ENCODE data around the gene TRPC4AP.

TRPC4AP gene

DNA sequence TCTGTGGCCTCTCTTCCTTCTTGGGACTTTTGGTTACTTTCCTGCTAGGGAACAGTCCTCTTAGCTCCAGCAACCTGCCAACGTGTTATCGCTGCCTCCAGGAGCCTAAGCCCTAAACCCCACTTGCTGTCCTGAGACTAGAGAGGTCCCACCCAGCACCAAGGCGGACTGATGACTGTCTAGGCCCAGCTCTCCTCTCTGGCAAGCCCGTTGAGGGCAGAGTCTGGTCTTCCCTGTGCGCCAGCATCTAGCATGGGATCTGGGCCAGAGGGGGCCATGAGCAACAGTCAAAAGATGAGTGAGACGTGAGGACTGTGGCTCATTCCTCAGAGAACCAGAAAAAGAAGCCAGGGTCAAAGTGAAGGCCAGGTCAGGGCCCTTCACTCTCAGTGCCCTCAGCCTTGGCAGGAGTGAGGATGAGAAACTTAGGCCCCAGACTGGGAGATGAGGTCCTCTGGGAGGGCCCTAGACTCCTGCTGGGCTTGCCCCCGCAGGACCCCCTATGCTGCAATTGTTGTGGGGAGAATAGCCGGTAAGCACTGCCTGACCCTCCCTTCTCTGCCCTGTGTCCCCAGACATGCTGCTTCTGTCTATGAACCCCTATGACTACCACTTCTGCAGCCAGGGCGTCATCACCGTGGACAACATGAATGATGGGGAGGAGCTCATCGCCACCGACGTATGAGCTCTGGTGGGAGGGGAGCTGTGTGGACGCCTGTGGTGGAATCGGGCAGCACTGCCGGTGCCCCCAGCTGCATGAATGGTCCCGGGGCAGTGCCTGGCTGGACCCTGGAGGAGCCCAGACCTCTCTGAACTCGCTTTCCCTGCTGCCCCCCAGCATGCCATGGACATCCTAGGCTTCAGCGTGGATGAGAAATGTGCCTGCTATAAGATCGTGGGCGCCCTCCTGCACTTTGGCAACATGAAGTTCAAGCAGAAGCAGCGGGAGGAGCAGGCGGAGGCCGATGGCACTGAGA is 106.0 kb downstream of the TRPC4AP start:
- DNase-seq, result no peak

DNA sequence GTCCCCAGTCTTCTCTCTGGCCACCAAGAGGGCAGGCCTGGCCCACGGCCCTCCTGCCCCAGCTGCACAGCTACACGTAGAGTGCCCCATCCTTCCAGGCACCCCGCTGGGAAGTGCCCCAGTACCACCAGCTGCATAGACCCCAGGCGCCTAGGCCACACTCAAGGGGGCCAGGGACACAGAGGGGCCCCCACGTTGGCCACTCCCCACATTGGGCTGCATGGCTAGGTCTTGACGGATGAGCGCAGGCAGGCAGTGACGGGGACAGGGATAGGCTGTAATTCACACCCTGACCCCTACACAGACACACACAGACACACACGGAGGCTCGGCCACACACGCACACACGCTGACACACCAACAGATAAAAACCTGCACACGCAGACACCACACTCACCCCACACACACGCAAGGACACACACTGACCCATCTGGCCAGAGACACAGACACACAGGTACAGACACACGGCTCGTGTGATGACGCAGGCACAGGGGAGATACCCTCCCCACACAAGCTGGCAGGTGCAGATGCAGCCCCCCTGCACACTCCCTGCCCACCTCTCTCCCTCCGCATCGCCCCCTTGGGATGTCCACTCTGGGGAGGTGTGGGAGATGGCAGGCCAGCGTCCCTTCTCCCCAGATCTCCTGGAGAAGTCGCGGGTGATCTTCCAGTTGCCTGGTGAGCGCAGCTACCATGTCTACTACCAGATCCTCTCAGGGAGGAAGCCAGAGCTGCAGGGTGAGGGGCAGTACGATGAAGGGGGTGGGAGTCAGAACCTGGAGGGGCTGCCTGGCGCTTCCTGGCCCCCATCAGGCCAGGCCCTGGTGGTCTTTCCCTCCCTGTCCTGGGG is 106.9 kb downstream of the TRPC4AP start:
- no peak for DNase-seq

DNA sequence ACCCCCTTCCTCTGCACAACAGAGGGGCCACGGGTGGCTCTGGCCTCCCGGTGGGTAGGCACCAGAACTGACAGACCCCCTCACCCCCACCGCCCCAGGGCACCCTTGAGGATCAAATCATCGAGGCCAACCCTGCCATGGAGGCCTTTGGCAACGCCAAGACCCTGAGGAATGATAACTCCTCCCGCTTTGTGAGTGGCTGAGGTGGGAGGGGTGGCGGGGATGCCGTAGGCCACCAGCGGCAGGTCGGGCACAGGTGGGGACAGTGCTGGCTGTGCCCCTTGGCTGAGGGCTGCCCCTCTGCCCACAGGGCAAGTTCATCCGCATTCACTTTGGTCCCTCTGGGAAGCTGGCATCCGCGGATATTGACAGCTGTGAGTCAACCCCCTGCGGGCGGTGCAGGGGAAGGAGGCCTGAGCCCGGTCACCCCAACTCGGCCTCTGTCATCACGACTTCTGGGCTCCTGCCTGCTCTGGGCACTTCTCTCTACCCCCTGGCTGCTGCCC is 107.8 kb downstream of the TRPC4AP start:
- DNase-seq, result no peak

DNA sequence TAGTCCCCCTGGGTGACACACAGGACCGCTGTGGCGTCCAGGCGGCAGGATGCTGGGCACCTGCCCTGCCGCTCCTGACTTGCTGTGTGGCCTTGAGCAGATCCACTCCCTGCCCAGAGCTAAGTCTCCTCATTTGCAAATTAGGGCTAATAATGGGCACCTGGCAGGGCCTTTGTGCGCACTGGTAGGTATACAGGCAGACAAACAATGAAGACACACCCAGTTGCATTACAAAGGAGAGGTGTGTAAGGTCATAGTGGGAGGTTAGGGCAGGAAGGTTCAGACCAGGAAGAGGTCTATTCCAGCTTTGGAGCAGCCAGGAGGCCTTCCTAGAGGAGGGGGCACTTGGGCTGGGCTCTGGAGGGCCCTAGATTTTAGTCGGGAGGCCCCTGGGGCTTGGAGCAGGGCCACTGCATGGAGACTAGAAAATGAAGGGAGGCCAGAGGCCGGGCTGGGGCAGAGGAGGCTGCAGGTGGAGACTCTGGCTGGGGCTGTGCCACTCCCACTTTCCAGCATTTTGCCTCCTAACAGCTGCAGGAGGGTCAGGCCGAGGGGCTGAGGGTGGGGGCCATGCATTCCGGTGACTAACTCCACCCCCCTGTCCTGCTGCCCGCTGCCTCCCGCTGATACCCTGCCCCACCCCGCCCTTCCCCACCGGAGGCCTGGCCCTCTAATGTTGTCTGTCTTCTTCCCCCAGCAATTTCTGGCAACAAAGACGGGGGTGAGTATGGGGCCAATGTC is 108.4 kb downstream of the TRPC4AP start:
- DNase-seq, result no peak

DNA sequence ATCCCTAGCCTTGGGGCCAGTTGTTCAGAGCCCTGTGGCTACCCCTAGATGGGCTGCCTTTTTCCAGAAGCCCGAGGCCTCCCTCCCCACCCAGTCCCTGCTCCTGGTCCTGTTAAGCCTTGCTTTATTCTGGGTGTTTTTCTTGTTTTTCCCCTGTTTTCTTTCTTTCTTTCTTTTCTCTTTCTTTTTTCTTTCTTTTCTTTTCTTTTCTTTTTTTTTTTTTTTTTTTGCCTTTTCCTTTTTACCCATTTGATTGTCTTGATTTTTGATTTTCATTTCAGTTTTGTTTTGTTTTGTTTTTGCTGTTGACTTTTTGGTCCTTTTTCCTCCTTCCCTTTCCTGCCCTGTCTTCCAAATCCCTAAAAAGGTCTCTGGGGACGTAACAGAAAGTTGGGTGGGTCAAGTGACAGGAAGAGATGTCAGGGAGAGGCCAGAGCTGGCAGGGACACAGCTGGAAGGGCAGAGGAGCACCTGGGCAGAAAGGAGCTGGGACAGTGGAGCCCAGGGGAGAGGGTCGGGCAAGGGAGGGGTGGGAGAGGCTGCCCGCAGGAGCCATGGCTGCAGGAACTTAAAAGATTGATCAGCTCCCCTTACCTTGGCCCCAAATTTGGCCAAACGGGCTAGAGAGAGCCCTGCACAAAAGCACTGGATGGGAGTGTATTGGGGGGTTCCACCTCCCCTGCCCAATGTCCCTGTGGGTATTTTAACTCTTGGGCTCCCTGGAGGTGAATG is 109.4 kb downstream of the TRPC4AP start:
- DNase-seq, result no peak

DNA sequence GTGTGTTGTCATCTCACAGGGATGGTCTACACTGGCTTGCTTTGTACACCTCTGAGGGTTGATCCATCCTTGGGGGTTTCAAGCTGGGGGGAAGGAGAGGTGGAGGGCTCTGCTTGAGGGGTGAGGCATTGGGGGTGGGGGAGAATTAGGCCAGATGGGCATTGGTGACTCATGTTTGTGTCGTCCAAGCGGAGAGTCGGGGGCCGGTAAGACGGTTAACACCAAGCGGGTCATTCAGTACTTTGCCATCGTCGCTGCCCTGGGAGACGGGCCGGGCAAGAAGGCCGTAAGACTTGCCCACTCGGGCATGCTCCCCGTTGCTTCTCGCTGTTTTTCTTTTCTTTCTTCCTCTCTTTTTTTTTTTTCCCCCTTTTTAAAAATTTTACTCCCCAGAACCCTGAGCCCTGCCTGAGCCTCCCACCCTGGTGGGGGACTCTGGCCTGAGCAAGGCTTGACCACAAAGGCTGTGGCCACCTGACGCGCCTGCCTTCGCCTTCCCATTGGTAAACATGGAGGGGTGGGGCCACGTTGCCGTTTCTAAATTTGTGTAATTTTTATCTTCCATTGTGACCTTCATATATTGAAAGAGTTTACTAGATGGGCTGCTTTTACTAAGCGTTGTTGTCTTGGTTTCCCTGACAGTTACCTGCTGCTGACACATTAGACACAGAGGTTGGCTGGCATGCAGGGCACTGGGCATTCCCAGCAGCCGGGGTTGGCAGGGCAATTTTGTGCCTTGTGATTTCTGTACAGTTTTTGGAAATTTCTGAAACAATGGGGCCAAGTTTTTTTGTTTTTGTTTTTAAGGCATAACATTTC is 110.1 kb downstream of the TRPC4AP start:
- no peak for DNase-seq

DNA sequence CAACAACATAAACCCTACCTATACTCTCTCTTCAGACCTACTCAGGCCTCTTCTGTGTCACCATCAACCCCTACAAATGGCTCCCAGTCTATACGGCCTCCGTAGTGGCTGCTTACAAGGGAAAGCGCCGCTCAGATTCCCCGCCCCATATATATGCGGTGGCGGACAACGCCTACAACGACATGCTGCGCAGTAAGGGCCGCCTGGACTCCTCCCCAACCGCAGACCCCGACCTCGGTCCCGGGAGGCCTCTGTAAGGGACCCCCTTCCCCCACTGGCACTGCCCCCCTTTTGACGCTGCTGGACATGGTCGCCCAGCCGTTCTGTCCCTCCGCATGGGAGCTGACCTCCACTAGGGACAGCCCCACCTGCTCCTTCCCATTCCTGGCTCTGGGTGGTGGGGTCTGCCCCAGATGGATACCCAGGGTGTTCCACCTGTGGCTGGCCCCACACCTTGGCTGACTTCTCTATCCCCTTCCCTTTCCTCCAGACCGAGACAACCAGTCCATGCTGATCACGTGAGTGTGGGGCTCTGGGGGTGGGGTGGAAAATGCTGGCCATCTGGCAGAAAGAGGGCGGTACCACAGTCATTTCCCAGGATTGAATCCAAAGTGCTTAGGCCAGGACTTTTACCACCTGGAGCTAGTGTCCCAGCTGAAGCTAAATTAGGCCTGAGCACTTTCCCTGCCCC is 111.9 kb downstream of the TRPC4AP start:
- DNase-seq, result no peak

DNA sequence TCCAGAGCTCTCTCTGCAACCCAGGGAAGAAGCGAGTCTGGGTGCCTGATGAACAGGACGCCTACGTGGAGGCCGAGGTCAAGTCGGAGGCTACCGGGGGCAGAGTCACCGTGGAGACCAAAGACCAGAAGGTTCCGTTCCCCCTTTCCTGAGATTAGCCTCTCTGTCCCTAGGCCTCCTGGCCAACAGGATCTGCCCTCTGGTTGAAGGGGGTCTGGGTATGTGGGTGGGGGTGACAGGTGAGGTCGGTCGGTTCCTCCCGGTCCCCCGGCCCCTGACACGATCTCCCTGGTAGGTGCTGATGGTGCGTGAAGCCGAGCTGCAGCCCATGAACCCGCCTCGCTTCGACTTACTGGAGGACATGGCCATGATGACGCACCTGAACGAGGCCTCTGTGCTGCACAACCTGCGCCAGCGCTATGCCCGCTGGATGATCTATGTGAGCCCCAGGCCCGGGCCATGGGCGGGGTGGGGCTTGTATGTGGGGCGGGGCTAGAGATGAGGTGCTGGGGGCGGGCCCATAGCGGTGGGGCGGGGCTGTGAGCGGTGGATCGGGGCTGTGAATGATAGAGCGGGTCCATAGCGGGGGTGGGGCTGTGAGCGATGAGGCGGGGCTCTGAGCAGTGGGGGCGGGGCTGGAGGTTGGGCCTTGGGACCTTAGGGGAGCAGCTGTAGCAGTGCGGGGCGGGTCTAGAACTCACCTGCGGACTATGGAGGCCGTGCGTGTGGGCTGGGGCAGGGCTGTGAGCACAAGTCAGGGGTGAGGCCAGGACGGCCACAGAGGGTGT is 113.0 kb downstream of the TRPC4AP start:
- DNase-seq, result no peak

DNA sequence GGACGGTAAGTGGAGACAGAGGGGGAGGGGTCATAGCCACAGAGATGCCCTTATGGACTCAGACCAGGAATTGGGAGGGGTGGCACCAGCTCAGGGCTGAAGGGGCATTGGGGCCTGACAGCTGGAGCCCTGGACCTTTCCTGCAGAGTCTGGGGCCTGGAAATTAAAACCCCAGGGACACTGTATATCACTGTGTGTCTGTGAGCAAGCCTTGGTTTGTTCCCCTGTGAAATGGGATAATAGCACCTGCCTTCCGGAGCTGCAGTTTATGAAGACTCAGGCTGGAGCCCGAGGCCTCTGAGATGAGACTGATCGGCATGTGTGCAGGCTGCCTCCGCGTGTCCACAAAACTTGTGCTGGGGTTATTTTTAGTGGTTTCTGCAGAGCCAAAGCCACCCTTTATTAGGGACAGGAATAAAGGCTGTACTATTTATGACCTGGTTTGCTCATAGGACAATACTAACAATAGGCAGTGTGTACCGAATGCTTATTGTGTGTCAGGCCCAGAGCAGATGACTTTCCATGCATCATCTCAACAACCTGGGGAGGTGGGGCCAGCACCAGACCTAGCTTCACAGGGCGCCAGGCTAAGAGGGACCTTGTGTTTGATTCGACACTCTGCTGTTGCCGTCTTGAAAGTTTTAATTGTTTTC is 114.4 kb downstream of the TRPC4AP start:
- no peak for DNase-seq

DNA sequence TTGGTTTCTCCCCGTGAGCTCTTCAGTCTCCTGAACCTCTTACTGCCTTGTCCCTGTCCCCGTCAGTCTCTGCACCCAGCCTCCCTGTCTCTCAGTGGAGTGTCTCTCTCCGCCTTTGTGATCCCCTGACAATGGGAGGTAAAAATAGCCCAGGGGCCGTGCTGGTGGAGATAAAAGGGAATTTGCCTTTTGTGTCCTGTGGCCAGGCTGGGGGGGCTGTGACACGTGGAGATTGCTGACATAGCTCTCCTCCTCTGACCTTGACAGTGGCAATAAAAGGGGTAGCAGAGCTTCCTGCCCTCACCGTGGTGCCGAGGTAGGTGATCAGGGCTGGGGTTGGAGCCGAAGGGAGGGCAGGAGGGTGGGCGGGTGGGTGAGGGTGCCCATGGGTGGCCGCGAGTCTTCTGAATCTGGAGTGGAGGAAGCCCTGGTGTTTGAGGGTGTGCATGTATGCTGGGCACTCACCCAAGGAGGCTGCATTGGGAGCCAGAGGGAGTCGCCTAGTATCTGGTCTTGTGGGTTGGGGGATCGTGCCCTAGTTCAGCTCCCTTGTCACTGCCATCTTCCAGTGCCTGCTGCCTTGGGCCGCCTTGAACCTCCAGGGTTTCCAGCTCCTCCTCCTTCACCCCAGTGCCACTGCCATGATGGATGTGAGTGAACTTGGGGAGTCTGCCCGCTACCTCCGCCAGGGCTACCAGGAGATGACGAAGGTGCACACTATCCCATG is 115.1 kb downstream of the TRPC4AP start:
- no peak for DNase-seq

DNA sequence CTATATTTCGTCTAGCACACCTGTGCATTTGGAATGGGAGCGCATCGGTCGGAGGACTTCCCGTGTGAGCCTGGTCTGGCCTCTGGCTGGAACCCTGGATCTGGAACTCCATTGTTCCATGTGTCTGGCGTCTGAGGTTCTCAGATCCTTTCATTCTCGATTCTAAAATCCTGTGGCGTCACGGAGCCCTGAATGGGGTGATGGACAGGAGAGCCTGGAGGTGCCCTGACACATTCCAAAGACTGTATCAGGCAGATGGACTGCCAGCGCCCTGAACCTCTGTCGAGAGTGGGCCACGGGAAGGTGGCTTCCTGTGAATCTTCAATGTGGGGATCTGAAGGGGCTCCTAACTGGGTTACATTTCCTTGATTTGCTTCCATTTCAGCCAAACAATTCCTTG is 116.3 kb downstream of the TRPC4AP start:
- DNase-seq, result no peak

DNA sequence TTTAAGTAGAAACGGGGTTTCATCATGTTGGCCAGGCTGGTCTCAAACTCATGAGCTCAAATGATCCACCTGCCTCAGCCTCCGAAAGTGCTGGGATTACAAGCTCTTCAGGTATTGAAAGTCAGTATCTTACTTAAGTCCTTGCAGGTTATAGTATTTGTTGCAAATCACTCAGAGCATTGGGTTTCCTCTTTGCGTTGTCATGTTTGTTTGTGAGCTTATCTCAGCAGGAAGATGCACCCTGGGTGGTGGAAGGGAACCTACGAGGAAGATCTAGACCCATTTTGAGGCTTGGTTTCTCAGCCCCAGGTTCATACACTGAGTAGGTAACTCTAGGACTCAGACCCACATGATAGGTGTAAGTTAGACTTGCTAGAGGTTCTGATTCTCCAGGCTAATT is 118.4 kb downstream of the TRPC4AP start:
- no peak for DNase-seq

DNA sequence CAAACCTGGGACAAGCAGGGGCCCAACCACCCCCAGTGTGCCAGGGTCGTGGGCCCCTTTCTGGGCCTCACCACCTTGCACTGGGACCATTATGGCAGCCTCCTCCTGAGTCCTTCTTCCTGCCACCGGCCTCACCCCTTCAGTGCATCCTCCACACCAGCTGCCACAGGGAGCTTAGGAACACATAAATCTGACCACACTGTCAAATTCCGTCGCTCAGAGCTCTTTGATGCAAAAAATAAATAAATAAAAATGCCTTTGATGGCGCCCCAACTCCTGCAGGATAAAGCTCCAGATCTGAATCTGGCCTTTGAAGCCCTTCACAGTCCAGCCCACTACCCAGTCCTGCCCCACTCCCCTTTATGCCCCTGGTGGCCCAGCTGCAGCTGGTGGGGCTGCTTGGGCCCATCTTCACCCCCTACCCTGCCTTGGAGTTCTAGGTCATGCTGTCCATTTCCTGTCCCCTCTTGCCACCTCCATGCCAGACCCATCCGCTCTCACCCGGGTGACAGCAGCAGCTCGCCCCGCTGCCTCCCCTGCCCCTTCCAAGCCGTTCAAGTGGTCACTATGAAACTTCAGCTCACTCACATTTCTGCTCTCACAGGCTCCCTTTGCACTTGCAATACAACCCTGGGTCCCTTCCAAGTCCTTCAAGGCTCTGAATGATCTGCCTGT is 120.9 kb downstream of the TRPC4AP start:
- no peak for DNase-seq

DNA sequence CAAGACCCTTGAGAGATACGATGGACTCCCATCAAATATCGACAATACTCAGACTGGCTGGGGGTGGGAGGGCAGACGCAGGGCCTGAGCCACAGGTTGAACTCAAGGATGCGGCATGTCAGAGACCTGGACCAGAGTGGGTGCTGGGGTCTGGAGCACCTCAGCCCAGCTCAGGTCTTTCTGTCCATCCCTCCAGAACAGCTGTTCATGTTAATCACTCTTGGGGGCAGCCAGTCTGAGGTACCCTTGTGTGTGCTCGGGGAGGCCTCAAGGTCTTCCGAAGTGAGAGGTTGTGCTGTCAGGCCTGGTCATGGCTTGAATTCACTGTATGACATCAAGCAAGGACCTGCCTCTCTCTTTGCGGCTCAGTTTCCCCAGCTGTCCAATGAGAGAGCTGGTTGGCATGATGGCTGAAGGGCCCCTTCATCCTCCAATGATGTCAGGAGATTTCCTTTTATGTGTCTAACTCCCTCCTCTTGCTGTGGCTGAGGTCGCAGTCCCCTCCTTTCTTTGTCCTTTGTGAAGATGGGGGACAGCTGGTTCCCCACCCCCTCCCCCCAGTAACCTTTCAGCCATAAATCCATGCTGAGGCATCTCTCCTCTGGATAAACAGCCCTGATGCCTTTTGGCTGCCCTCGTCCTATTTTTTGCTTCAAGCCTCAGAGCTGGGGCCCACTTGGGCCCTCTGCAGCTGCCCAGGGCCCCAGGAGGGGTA is 121.6 kb downstream of the TRPC4AP start:
- no peak for DNase-seq

DNA sequence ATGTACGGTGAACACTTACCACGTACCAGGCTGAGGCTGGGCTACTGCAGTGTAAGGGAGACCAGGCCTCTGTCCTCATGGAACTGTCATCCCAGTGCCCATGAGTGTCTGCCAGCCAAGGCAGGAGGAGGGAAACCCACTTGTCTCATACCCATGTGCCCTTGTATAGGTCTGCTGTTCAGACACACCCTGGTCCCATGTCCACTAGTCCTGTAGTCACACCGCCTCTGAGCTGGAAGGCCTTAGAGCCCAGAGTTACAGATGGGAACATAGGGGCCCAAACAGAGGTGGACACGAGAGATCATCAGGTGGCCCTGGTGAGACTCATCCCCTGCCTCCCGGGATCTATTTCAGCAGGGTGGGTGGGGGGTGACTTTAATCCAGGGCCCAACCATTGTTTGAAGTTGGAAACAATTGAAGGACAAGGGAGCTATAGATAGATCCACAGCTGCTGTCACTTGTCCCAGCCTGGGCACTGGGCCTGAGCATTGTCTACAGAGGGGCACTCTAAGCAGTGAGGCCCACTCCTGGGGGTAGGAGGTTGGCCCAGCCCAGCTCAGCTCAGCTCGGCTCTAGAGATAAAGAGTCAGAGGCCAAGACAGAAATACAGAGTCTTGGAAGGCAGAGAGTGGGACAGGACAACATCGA is 122.3 kb downstream of the TRPC4AP start:
- DNase-seq, result no peak

DNA sequence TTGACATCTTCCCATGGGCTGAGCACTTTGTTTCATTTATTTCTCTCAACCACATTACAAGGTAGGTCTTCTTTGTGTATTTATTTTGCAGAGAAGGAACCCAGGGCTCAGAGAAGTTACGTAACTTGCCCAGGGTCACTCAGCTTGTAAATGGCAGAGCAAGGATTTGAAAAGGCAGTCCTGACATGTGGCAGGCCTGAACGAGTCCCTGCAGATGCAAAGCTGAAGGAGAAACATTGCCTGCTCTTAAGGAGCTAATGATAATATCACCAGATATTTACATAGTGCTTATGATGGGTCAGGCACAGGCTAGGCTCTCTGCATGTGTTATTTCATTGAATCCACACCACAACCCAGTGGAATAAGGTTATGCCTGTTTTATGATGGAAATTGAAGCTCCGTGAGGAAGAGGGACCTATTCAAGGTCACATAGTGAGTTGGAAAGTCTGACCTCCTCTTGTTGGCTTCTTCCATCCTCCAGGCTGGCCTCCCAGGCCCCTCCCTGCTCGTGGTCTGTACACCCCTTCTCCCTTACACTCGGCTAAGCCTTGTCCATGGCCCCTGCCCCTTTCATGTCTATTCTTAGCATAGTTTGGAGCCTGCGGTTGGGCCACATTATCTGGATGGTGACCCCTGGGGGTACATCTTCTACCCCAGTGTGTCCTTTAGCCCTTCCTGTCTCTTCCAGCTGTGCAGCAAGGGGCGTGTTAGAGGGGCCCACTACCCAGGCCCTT is 124.4 kb downstream of the TRPC4AP start:
- DNase-seq, result no peak

All from fibroblast of skin of right biceps (primary cell).